Pancreas (tissue), 10 donors: Measurements from ENCODE around the gene ACTN2. TPM values are rescaled to one million over a fixed set of nuclear protein-coding genes. Genes with fewer than 3 reads are reported as not detected.

Experiments
- ATAC-seq, 4 donors: fragments of 200-7000 bp; cut with Tn5 transposase; one replicate each; pipeline versions ENCODE4 v1.8.0 to v1.9.1; 2020; ENCODE audit warnings: mild to moderate bottlenecking in 4 of 4, moderate library complexity in 4 of 4
- DNase-seq, 6 donors: peaks; one replicate each; pipeline ENCODE4 v3.0.0-alpha.2; 2020
- FAIRE-seq: peaks from 2 replicates; lab custom pipeline; 2012; peaks lifted over from hg19 to GRCh38; lab: Jason Lieb, UNC
- H3K27ac ChIP-seq, 4 donors: fragments of 200-600 bp; sonication (generic); 1 replicate in 3 of 4; 2 replicates in 1 of 4; pipeline versions ENCODE4 v1.5.0 to v1.8.0; 2020
- H3K27me3 ChIP-seq, 4 donors: fragments of 200-600 bp; one replicate each; pipeline ENCODE4 v1.8.0; 2021
- H3K36me3 ChIP-seq, 3 donors: fragments of 200-600 bp; sonication (generic) in 1 of 3; one replicate each; pipeline versions ENCODE4 v1.5.0 to v1.8.0; 2020 to 2021
- H3K4me1 ChIP-seq, 3 donors: fragments of 200-600 bp; one replicate each; pipeline ENCODE4 v1.8.0; 2021
- H3K4me3 ChIP-seq, 4 donors: fragments of 200-600 bp; sonication (generic) in 2 of 4; one replicate each; pipeline versions ENCODE4 v1.5.0 to v1.8.0; 2020 to 2021
- H3K9me3 ChIP-seq, 4 donors: fragments of 200-600 bp; one replicate each; pipeline ENCODE4 v1.8.0; 2021
- WGBS, 2 donors: extraction: QIAGEN DNeasy Blood & Tissue Kit; methylation state at CpG; one replicate each; pipeline ENCODE4 v1.1.7; 2013; 5-methylcytosine and 5-hydroxymethylcytosine counted together
- intact Hi-C, 3 donors: fragments of 100-400 bp; cut with DNase I; formaldehyde crosslinking; loops; one replicate each; pipeline versions ENCODE4 v1.11.1 to v1.14.2; 2022
- polyA plus RNA-seq, 2 donors: library from polyadenylated mRNA; stranded (reverse); fragments of 200-250 nt; gene quantifications; one replicate each; pipeline ENCODE4 v1.2.3, GENCODE V29; 2013
- total RNA-seq, 6 donors: library from RNA; stranded (reverse); fragmentation: NEBNext Ultra II Directional in 4 of 6; extraction: Animal tissue kit (Norgen Biotek cat#: 25700) in 4 of 6; gene quantifications; one replicate each; pipeline versions ENCODE4 v1.2.1 to v1.2.4, GENCODE V29; 2021 to 2023
- TF ChIP-seq, protein P1 (sequence below), 4 donors: fragments of 200-600 bp; sonication (generic) in 3 of 4; IDR thresholded peaks; one replicate each; pipeline versions ENCODE4 v1.5.0 to v1.8.0; 2021; ENCODE audit warnings: antibody characterized with exemption in 4 of 4
- donor health status: healthy with polysubstance abuse.
- donor health status: DM: no; HTN: no; CAD: no; lungs with moderate emphysema.
- donor health status: DM: no; HTN: no; CAD: no.
- donor health status: control.
- donor health status: control.
- donor health status: Bipolar disorder and iron deficiency.
- donor health status: DM: yes; HTN: yes; CAD: no.
- donor health status: DM: no; HTN: no; CAD: no.
- donor health status: DM: no; HTN: no; CAD: no.
- donor health status: DM: yes; HTN: yes; CAD: no.

Gene ACTN2
- total and polyA plus RNA-seq, 8 donors = 0.95 to 4.6 (median 1.5) TPM

DNA sequence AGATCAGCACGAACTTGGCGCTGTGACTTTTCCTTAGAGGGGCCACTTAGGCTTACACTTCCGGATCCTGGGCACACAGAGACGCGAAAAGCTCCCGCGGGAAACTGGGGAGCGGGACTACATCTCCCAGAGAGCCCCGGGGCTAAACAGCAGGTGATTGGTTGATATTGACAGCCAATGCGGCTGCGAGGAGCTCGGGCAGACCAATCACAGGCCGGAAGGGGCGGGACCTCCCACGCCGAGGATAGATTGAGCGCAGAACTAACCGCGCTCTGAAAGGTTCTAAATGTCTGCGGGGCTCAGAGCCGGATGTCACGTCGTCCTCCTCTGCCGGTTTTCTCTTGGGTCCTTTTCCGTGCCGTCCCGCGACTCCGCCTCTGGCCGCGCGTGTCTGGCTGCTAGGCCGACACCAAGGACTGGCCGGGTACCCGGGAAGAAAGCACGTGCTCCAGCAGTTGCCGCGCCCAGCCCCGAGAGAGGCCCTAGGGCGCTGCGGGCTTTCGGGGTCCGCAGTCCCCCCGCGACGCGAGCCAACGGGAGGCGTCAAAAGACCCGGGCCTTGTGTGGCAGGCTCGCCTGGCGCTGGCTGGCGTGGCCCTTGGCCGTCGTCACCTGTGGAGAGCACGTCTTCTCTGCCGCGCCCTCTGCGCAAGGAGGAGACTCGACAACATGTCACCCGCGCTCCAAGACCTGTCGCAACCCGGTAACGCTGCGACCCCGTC lies 108.9 kb downstream of the ACTN2 start, which contains the start of gene MTR:
MTR (plus strand) TSS at position 258 of the 722 bp plus-strand sequence; CDS start at position 670, 412 bp downstream.
- ATAC-seq (peak; percentile 96 to 99 (median 98)), FAIRE-seq (peak; percentile 97), DNase-seq (peak; percentile 93 to 99 (median 98))
- Histone ChIP-seq H3K27me3 (no peaks in the 10 kb centered on the region), H3K4me1 (peaks cover 9 to 15% (median 15%) of the 10 kb centered on the region in 3 donors), H3K27ac (peak within 1 kb of the TSS; percentile 94 to 95 (median 94)), H3K9me3 (no peaks in the 10 kb centered on the region), H3K36me3 (no peaks in the 10 kb centered on the region), H3K4me3 (peak within 1 kb of the TSS; percentile 87 to 99 (median 92))
- intact Hi-C loops = no loop called here
- TF ChIP-seq, protein P1, sequence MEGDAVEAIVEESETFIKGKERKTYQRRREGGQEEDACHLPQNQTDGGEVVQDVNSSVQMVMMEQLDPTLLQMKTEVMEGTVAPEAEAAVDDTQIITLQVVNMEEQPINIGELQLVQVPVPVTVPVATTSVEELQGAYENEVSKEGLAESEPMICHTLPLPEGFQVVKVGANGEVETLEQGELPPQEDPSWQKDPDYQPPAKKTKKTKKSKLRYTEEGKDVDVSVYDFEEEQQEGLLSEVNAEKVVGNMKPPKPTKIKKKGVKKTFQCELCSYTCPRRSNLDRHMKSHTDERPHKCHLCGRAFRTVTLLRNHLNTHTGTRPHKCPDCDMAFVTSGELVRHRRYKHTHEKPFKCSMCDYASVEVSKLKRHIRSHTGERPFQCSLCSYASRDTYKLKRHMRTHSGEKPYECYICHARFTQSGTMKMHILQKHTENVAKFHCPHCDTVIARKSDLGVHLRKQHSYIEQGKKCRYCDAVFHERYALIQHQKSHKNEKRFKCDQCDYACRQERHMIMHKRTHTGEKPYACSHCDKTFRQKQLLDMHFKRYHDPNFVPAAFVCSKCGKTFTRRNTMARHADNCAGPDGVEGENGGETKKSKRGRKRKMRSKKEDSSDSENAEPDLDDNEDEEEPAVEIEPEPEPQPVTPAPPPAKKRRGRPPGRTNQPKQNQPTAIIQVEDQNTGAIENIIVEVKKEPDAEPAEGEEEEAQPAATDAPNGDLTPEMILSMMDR (IDR thresholded peaks at IDR 0.05) = no peak
- 0% methylated on average over 59 to 67 of the region's 67 CpGs for WGBS, 2 donors

DNA sequence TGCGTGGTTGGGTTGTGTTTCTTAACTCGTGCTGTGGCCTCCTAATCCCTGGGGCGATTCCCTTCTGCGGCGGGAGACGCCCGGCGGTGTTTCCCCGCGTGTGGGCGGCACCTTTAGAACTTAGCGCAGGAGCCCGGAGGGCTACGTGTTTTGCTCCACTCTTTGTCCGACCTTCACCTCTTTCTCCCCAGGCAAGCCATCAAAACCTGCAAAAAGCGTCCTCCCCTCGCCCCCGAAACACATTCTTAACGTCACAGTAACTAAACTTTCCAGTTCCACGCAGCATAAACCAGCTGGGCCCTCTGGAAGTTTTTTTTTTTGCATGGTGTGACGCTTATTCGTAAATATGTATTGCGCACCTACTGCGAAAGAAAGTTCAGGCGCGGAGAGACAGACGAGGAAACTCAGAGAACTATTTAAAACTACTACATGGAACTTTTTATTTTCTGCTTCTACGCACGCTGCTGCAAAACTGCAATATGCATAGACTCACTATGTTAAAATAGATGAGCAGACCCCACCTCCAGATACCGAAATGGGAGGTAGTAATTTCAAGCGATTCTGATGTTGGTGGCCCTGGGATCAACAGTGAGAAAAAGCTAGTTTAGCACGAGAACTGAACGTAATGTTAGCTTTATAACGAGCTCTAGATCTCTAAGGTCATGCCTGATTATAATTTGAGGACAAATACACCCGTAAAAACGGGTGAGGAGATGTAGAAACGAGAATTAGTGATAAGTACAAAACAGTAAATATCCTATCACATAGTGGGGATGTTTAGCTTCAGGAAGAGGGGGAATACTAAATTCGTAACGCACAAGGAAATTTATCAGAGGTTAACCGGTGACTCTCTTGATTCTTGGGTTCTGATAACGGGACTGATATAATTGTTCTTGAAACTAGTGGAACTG lies 109.7 kb downstream of the ACTN2 start:
- FAIRE-seq = no peak
- H3K27me3 ChIP-seq = no peaks in the 10 kb centered on the region
- peak overlapping the region; percentile 94 to 95 (median 94) for H3K27ac ChIP-seq
- H3K4me1 ChIP-seq = peaks cover 17 to 20% (median 17%) of the 10 kb centered on the region in 3 donors
- peak overlapping the region; percentile 87 to 99 (median 92) for H3K4me3 ChIP-seq
- no peaks in the 10 kb centered on the region for H3K36me3 ChIP-seq
- peak; percentile 45 to 68 (median 58) for ATAC-seq
- peak in 2 of 6 donors; percentile 20 to 62 for DNase-seq
- WGBS, 2 donors = 0 to 1% methylated on average over 41 of the region's 41 CpGs
- TF ChIP-seq, protein P1 (IDR thresholded peaks at IDR 0.05) = no peak
- H3K9me3 ChIP-seq = no peaks in the 10 kb centered on the region
- intact Hi-C loops = no loop called here

DNA sequence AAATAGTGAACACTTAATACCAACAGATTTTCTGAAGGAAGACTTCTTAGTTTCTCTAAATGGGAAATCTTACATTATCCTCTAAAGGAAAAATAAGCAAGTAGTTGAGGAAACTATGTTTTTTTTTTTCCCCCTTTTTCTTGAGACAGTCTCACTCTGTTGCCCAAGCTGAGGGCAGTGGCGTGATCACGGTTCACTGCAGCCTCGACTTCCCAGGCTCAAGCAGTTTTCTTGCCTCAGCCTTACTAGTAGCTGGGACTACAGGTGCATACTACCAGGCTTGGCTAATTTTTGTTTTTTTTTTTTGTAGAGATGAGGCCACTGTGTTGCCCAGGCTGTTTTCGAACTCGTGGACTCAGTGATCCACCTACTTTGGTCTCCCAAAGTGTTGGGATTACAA lies 112.7 kb downstream of the ACTN2 start:
- no peak overlapping the region for H3K4me3 ChIP-seq
- H3K4me1 ChIP-seq = peaks cover 22 to 29% (median 26%) of the 10 kb centered on the region in 3 donors
- intact Hi-C loops = no loop called here
- TF ChIP-seq, protein P1 (IDR thresholded peaks at IDR 0.05) = no peak
- WGBS, 2 donors = 93% methylated on average over 5 of the region's 5 CpGs
- no peak overlapping the region for H3K27ac ChIP-seq
- H3K36me3 ChIP-seq = peaks cover 0 to 4% (median 0%) of the 10 kb centered on the region in 3 donors
- no peaks in the 10 kb centered on the region for H3K9me3 ChIP-seq
- ATAC-seq (no peak), FAIRE-seq (no peak), DNase-seq (no peak)
- H3K27me3 ChIP-seq = no peaks in the 10 kb centered on the region

DNA sequence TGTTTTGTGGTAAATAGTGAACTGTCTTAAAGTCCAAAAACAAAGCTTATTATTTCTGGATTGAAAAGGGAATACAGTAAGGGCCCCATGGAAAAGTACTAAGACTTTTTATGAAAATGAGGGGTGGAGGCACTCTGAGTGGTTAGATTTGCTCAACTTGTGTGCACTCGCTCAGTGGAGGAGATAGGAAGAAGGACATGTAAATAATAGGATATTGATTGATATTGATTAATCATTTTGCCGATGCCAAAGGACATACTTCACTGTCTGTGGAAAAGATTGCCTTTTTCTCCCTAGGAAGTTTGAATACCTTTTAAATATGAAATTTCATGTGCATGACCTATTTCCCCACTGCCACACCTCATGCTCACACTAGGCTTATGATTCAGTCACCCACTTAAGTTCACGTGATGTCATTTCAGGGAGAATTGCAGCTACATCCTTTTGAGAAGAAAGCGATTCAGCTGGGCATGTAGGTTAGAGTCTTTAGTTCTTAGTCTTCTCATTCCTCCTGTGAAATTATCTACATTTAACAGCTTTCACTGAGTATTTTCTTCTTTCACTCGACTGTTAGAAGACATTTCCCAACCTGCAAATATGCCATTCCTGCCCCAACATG lies 113.8 kb downstream of the ACTN2 start:
- H3K36me3 ChIP-seq = peaks cover 0 to 7% (median 0%) of the 10 kb centered on the region in 3 donors
- FAIRE-seq = no peak
- peaks cover 23 to 29% (median 26%) of the 10 kb centered on the region in 3 donors for H3K4me1 ChIP-seq
- no peak for DNase-seq
- no peak for ATAC-seq
- TF ChIP-seq, protein P1 (IDR thresholded peaks at IDR 0.05) = no peak
- H3K9me3 ChIP-seq = no peaks in the 10 kb centered on the region
- no peaks in the 10 kb centered on the region for H3K27me3 ChIP-seq
- intact Hi-C loops = no loop called here
- no peak overlapping the region for H3K4me3 ChIP-seq
- H3K27ac ChIP-seq = no peak overlapping the region
- WGBS, 2 donors = 39 to 47% methylated on average over 5 of the region's 5 CpGs
